HL-60 (cell line): Measurements from ENCODE around the gene SMARCE1.

Experiments
- POLR2AphosphoS5 ChIP-seq: IDR thresholded peaks from 2 replicates; pipeline ENCODE4 v1.6.1; 2012; ENCODE audit warnings: low read depth
- REST ChIP-seq: IDR thresholded peaks from 2 replicates; pipeline ENCODE4 v1.6.1; 2012; ENCODE audit warnings: low read depth; ENCODE audit not compliant: insufficient replicate concordance
- TF ChIP-seq, protein P1 (sequence below): IDR thresholded peaks from one replicate; pipeline ENCODE4 v1.5.1; 2011; ENCODE audit warnings: low read length, control low read depth, inconsistent platforms; ENCODE audit not compliant: insufficient read depth

- TF ChIP-seq, protein P1, sequence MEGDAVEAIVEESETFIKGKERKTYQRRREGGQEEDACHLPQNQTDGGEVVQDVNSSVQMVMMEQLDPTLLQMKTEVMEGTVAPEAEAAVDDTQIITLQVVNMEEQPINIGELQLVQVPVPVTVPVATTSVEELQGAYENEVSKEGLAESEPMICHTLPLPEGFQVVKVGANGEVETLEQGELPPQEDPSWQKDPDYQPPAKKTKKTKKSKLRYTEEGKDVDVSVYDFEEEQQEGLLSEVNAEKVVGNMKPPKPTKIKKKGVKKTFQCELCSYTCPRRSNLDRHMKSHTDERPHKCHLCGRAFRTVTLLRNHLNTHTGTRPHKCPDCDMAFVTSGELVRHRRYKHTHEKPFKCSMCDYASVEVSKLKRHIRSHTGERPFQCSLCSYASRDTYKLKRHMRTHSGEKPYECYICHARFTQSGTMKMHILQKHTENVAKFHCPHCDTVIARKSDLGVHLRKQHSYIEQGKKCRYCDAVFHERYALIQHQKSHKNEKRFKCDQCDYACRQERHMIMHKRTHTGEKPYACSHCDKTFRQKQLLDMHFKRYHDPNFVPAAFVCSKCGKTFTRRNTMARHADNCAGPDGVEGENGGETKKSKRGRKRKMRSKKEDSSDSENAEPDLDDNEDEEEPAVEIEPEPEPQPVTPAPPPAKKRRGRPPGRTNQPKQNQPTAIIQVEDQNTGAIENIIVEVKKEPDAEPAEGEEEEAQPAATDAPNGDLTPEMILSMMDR, result no peak
- TF ChIP-seq POLR2AphosphoS5 (no peak), REST (no peak)
Observed at GRCh38 chr17:40633871-40634270, 13.7 kb downstream of the SMARCE1 start.
